OCI-LY3 (cell line): ENCODE measurements around the gene METTL16.

Source experiments
- EZH2phosphoT487 ChIP-seq: fragments of 200-600 bp; shearing (Covaris generic); IDR thresholded peaks from 2 replicates; pipeline ENCODE4 v1.6.1; 2018; ENCODE audit warnings: antibody characterized with exemption, mixed run types, low read depth
- TF ChIP-seq, protein P1 (sequence below): fragments of 200-600, 300-600 bp; sonication (generic); IDR thresholded peaks from 2 replicates; pipeline ENCODE4 v1.5.1; 2014; ENCODE audit warnings: antibody characterized with exemption, low read length, low read depth

GRCh38 chr17:2423271-2423670, 88.4 kb downstream of the METTL16 start:
- TF ChIP-seq, protein P1, sequence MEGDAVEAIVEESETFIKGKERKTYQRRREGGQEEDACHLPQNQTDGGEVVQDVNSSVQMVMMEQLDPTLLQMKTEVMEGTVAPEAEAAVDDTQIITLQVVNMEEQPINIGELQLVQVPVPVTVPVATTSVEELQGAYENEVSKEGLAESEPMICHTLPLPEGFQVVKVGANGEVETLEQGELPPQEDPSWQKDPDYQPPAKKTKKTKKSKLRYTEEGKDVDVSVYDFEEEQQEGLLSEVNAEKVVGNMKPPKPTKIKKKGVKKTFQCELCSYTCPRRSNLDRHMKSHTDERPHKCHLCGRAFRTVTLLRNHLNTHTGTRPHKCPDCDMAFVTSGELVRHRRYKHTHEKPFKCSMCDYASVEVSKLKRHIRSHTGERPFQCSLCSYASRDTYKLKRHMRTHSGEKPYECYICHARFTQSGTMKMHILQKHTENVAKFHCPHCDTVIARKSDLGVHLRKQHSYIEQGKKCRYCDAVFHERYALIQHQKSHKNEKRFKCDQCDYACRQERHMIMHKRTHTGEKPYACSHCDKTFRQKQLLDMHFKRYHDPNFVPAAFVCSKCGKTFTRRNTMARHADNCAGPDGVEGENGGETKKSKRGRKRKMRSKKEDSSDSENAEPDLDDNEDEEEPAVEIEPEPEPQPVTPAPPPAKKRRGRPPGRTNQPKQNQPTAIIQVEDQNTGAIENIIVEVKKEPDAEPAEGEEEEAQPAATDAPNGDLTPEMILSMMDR = no peak
- TF ChIP-seq EZH2phosphoT487 = no peak
